Liver (tissue), 9 donors: ENCODE measurements around the gene CCDC39. TPM values are rescaled to one million over a fixed set of nuclear protein-coding genes. Genes with fewer than 3 reads are reported as not detected.

Experiments
- DNase-seq: peaks from one replicate; pipeline ENCODE4 v3.0.0-alpha.2; 2017; ENCODE audit warnings: low spot score
- H3K27ac ChIP-seq, 2 donors: one replicate each; pipeline ENCODE4 v1.7.0; 2013; ENCODE audit warnings: inconsistent platforms in 2 of 2, low read length in 2 of 2, control low read depth in 1 of 2, low read depth in 1 of 2, mild to moderate bottlenecking in 1 of 2
- H3K27me3 ChIP-seq, 4 donors: one replicate each; pipeline versions ENCODE4 v1.6.1 to v1.7.0; 2013; ENCODE audit warnings: low read length in 3 of 4, inconsistent platforms in 1 of 4, mild to moderate bottlenecking in 1 of 4, moderate library complexity in 1 of 4; ENCODE audit not compliant: control insufficient read depth in 4 of 4, insufficient read depth in 4 of 4
- H3K36me3 ChIP-seq, 4 donors: one replicate each; pipeline versions ENCODE4 v1.6.1 to v1.7.0; 2013; ENCODE audit warnings: low read length in 3 of 4, mild to moderate bottlenecking in 3 of 4, low read depth in 1 of 4, moderate library complexity in 1 of 4; ENCODE audit not compliant: control insufficient read depth in 4 of 4, insufficient read depth in 3 of 4
- H3K4me1 ChIP-seq, 4 donors: one replicate each; pipeline versions ENCODE4 v1.6.1 to v1.7.0; 2013; ENCODE audit warnings: low read length in 3 of 4, mild to moderate bottlenecking in 3 of 4, moderate library complexity in 1 of 4; ENCODE audit not compliant: control insufficient read depth in 4 of 4, insufficient read depth in 4 of 4
- H3K4me3 ChIP-seq, 3 donors: one replicate each; pipeline versions ENCODE4 v1.6.1 to v1.7.0; 2013; ENCODE audit warnings: low read length in 3 of 3, control low read depth in 1 of 3, low read depth in 1 of 3, mild to moderate bottlenecking in 1 of 3
- H3K9ac ChIP-seq, 2 donors: one replicate each; pipeline ENCODE4 v1.7.0; 2013; ENCODE audit warnings: low read length in 2 of 2, mild to moderate bottlenecking in 2 of 2, moderate library complexity in 2 of 2, control low read depth in 1 of 2, low read depth in 1 of 2
- H3K9me3 ChIP-seq, 4 donors: one replicate each; pipeline versions ENCODE4 v1.6.1 to v1.7.0; 2013; ENCODE audit warnings: low read length in 3 of 4; ENCODE audit not compliant: control insufficient read depth in 4 of 4
- EGR1 ChIP-seq, 2 donors: IDR thresholded peaks; 2 replicates each; pipeline ENCODE4 v1.6.1; 2016 to 2018; ENCODE audit warnings: antibody characterized with exemption in 2 of 2, low read depth in 2 of 2
- FOXA1 ChIP-seq: IDR thresholded peaks from 2 replicates; pipeline ENCODE4 v1.6.1; 2016; ENCODE audit warnings: antibody characterized with exemption
- FOXA2 ChIP-seq: IDR thresholded peaks from 2 replicates; pipeline ENCODE4 v1.6.1; 2016; ENCODE audit warnings: antibody characterized with exemption
- GABPA ChIP-seq, 2 donors: IDR thresholded peaks in 1 of 2; conservative IDR thresholded peaks in 1 of 2; 2 replicates each; pipeline ENCODE4 v1.6.1; 2016; ENCODE audit warnings: antibody characterized with exemption in 2 of 2, mild to moderate bottlenecking in 1 of 2, moderate library complexity in 1 of 2
- HNF4A ChIP-seq, 2 donors: conservative IDR thresholded peaks; 2 replicates each; pipeline ENCODE4 v1.6.1; 2016; ENCODE audit warnings: antibody characterized with exemption in 2 of 2, mild to moderate bottlenecking in 2 of 2
- HNF4G ChIP-seq: IDR thresholded peaks from 2 replicates; pipeline ENCODE4 v1.6.1; 2016; ENCODE audit warnings: antibody characterized with exemption
- JUND ChIP-seq, 2 donors: IDR thresholded peaks; 2 replicates each; pipeline ENCODE4 v1.6.1; 2016; ENCODE audit warnings: antibody characterized with exemption in 2 of 2
- NR2F2 ChIP-seq: IDR thresholded peaks from 2 replicates; pipeline ENCODE4 v1.6.1; 2016; ENCODE audit warnings: antibody characterized with exemption
- RAD21 ChIP-seq, 2 donors: IDR thresholded peaks; 2 replicates each; pipeline ENCODE4 v1.6.1; 2016; ENCODE audit warnings: antibody characterized with exemption in 2 of 2, mild to moderate bottlenecking in 2 of 2
- RXRA ChIP-seq, 2 donors: IDR thresholded peaks; 2 replicates each; pipeline ENCODE4 v1.6.1; 2017 to 2018; ENCODE audit warnings: antibody characterized with exemption in 2 of 2, mild to moderate bottlenecking in 1 of 2
- SP1 ChIP-seq: IDR thresholded peaks from 2 replicates; pipeline ENCODE4 v1.6.1; 2018; ENCODE audit warnings: antibody characterized with exemption, mild to moderate bottlenecking
- TAF1 ChIP-seq: conservative IDR thresholded peaks from 2 replicates; pipeline ENCODE4 v1.6.1; 2016; ENCODE audit warnings: antibody characterized with exemption, mild to moderate bottlenecking
- YY1 ChIP-seq: IDR thresholded peaks from 2 replicates; pipeline ENCODE4 v1.6.1; 2016; ENCODE audit warnings: antibody characterized with exemption, mild to moderate bottlenecking
- polyA plus RNA-seq, 2 donors: library from polyadenylated mRNA; stranded (reverse) in 1 of 2; unstranded in 1 of 2; fragments of 200-250 nt in 1 of 2; fragments of >200 nt in 1 of 2; fragmentation: Nextera tagmentation in 1 of 2; extraction: Ambion mirVana in 1 of 2; gene quantifications; one replicate each; pipeline versions ENCODE4 v1.2.1 to v1.2.3, GENCODE V29; 2013 to 2015
- total RNA-seq, 2 donors: library from RNA; depleted of rRNA; stranded (reverse); fragments of >200 nt; gene quantifications; one replicate each; pipeline ENCODE4 v1.2.3, GENCODE V29; 2014
- TF ChIP-seq, protein P1 (sequence below): fragments of 150-350 bp; IDR thresholded peaks from 2 replicates; pipeline ENCODE4 v1.5.1; 2017; ENCODE audit warnings: improper control_type of control experiment, low read depth, low read length; ENCODE audit not compliant: missing input control
- TF ChIP-seq, protein P2 (sequence below): IDR thresholded peaks from 2 replicates; pipeline ENCODE4 v1.6.1; 2016; ENCODE audit warnings: antibody characterized with exemption
- TF ChIP-seq, protein P3 (sequence below): IDR thresholded peaks from 2 replicates; pipeline ENCODE4 v1.6.1; 2016; ENCODE audit warnings: antibody characterized with exemption
- TF ChIP-seq, protein P4 (sequence below): IDR thresholded peaks from 2 replicates; pipeline ENCODE4 v1.6.1; 2016; ENCODE audit warnings: antibody characterized with exemption, mild to moderate bottlenecking
- TF ChIP-seq, protein P5 (sequence below): IDR thresholded peaks from 2 replicates; pipeline ENCODE4 v1.6.1; 2016; ENCODE audit warnings: antibody characterized with exemption
- donor health status: healthy.
- donor health status: healthy.
- donor health status: healthy.
- donor health status: healthy.
- donor health status: healthy.

CCDC39 gene
- total and polyA plus RNA-seq, 4 donors: under 0.01 to 0.08 TPM; not detected in 2

DNA sequence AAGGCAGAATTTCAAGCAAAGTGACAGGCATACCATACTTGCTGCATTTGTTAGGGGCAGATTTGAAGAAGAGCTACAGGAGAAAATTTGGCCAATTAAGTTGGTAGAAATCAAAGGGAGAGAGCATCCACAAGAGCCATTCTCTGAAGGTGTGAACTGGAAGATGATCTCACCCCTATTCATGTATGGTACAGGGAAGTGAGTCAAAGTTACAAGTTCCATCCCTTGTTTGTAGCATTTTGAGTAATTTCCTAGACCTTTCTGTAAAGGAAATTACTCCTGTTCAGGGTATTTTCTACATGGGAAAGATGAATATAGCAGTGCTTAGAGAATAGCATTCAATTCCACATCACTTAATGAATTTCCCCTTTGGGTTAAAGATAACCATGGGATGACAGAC lies 48.9 kb downstream of the CCDC39 start:
- no peak overlapping the region for H3K27ac ChIP-seq
- no peaks in the 10 kb centered on the region for H3K9me3 ChIP-seq
- TF ChIP-seq, protein P1, sequence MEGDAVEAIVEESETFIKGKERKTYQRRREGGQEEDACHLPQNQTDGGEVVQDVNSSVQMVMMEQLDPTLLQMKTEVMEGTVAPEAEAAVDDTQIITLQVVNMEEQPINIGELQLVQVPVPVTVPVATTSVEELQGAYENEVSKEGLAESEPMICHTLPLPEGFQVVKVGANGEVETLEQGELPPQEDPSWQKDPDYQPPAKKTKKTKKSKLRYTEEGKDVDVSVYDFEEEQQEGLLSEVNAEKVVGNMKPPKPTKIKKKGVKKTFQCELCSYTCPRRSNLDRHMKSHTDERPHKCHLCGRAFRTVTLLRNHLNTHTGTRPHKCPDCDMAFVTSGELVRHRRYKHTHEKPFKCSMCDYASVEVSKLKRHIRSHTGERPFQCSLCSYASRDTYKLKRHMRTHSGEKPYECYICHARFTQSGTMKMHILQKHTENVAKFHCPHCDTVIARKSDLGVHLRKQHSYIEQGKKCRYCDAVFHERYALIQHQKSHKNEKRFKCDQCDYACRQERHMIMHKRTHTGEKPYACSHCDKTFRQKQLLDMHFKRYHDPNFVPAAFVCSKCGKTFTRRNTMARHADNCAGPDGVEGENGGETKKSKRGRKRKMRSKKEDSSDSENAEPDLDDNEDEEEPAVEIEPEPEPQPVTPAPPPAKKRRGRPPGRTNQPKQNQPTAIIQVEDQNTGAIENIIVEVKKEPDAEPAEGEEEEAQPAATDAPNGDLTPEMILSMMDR: no peak
- TF ChIP-seq, protein P2, sequence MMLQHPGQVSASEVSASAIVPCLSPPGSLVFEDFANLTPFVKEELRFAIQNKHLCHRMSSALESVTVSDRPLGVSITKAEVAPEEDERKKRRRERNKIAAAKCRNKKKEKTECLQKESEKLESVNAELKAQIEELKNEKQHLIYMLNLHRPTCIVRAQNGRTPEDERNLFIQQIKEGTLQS: no peak
- TF ChIP-seq, protein P3, sequence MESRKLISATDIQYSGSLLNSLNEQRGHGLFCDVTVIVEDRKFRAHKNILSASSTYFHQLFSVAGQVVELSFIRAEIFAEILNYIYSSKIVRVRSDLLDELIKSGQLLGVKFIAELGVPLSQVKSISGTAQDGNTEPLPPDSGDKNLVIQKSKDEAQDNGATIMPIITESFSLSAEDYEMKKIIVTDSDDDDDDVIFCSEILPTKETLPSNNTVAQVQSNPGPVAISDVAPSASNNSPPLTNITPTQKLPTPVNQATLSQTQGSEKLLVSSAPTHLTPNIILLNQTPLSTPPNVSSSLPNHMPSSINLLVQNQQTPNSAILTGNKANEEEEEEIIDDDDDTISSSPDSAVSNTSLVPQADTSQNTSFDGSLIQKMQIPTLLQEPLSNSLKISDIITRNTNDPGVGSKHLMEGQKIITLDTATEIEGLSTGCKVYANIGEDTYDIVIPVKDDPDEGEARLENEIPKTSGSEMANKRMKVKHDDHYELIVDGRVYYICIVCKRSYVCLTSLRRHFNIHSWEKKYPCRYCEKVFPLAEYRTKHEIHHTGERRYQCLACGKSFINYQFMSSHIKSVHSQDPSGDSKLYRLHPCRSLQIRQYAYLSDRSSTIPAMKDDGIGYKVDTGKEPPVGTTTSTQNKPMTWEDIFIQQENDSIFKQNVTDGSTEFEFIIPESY: no peak
- TF ChIP-seq FOXA2: no peak
- no peak for TF ChIP-seq HNF4A (conservative IDR thresholded peaks at IDR 0.05)
- no peak for TF ChIP-seq HNF4G
- TF ChIP-seq TAF1: no peak
- TF ChIP-seq YY1: no peak
- TF ChIP-seq GABPA (IDR thresholded peaks at IDR 0.05 in 1 of 2, conservative IDR thresholded peaks at IDR 0.05 in 1 of 2): no peak
- TF ChIP-seq, protein P4, sequence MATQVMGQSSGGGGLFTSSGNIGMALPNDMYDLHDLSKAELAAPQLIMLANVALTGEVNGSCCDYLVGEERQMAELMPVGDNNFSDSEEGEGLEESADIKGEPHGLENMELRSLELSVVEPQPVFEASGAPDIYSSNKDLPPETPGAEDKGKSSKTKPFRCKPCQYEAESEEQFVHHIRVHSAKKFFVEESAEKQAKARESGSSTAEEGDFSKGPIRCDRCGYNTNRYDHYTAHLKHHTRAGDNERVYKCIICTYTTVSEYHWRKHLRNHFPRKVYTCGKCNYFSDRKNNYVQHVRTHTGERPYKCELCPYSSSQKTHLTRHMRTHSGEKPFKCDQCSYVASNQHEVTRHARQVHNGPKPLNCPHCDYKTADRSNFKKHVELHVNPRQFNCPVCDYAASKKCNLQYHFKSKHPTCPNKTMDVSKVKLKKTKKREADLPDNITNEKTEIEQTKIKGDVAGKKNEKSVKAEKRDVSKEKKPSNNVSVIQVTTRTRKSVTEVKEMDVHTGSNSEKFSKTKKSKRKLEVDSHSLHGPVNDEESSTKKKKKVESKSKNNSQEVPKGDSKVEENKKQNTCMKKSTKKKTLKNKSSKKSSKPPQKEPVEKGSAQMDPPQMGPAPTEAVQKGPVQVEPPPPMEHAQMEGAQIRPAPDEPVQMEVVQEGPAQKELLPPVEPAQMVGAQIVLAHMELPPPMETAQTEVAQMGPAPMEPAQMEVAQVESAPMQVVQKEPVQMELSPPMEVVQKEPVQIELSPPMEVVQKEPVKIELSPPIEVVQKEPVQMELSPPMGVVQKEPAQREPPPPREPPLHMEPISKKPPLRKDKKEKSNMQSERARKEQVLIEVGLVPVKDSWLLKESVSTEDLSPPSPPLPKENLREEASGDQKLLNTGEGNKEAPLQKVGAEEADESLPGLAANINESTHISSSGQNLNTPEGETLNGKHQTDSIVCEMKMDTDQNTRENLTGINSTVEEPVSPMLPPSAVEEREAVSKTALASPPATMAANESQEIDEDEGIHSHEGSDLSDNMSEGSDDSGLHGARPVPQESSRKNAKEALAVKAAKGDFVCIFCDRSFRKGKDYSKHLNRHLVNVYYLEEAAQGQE: no peak
- TF ChIP-seq FOXA1: no peak
- TF ChIP-seq, protein P5, sequence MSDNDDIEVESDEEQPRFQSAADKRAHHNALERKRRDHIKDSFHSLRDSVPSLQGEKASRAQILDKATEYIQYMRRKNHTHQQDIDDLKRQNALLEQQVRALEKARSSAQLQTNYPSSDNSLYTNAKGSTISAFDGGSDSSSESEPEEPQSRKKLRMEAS: no peak
- no peak for TF ChIP-seq NR2F2
- TF ChIP-seq SP1: no peak
- no peak for TF ChIP-seq RXRA (IDR thresholded peaks at IDR 0.05)
- no peak for TF ChIP-seq EGR1 (IDR thresholded peaks at IDR 0.05; ENCODE audit: low read depth in 2 of 2)
- no peak for TF ChIP-seq RAD21 (IDR thresholded peaks at IDR 0.05)
- no peak for TF ChIP-seq JUND (IDR thresholded peaks at IDR 0.05)
- H3K4me3 ChIP-seq: no peak overlapping the region
- peaks cover 0 to 1% (median 0%) of the 10 kb centered on the region in 4 donors for H3K36me3 ChIP-seq
- peaks cover 0 to 3% (median 1%) of the 10 kb centered on the region in 4 donors for H3K27me3 ChIP-seq
- no peak overlapping the region for H3K9ac ChIP-seq
- no peak for DNase-seq
- no peaks in the 10 kb centered on the region for H3K4me1 ChIP-seq
